Left hindlimb (tissue), 1 donor: Measurements from ENCODE around the gene PJA2.

Experiments
- DNase-seq: peaks from one replicate; pipeline ENCODE4 v3.0.0-alpha.2; 2018

Gene PJA2

DNA sequence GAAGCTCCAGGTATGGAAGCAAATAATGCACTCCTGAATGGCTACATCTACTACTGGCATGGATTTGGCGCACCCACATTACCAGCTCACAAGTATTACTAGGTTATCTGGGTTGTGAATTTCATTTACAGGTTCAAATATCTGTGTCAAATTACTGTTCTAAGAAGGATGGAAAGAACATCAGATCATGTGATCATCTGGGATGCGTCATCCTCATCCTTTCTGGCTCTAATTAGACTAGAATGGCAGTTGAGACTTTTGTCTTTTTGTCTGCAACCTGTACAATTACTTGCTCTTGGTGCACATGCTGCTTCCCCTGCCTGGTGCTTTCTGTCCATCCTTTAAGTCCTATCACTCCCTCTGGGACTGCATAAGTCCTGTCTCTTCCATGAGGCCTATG, 64.1 kb downstream of the PJA2 start:
- DNase-seq, result no peak

- no peak for DNase-seq
Observed at GRCh38 chr5:109340351-109340750, 69.4 kb downstream of the PJA2 start.

GRCh38 chr5:109335114-109335513, 74.7 kb downstream of the PJA2 start:
- no peak for DNase-seq

GRCh38 chr5:109334056-109334455, 75.7 kb downstream of the PJA2 start:
- DNase-seq, result no peak

GRCh38 chr5:109329333-109330237, 80.2 kb downstream of the PJA2 start:
- no peak for DNase-seq

- no peak for DNase-seq
Observed at GRCh38 chr5:109328626-109329025, 81.1 kb downstream of the PJA2 start.

- DNase-seq, result no peak
Observed at GRCh38 chr5:109327570-109327969, 82.2 kb downstream of the PJA2 start.

DNA sequence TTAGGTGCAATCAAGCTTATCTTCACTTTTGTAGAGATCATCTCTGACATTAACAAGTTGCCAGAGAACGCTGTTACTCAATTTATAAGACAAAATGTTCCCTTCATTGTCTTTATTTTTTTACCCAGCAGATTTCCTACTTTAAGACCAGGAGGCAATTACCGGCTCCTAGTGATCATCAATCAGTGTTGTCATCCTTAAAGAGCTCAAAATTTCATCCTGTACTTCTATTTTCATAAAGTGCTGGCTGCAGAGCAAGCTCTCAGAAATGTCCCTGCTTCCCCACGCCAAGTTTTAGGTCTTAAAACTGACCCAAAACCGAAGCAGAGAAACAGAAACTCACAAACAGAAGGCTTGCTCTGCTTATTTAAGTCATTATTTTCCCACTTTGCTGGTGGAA, 82.9 kb downstream of the PJA2 start:
- no peak for DNase-seq

DNA sequence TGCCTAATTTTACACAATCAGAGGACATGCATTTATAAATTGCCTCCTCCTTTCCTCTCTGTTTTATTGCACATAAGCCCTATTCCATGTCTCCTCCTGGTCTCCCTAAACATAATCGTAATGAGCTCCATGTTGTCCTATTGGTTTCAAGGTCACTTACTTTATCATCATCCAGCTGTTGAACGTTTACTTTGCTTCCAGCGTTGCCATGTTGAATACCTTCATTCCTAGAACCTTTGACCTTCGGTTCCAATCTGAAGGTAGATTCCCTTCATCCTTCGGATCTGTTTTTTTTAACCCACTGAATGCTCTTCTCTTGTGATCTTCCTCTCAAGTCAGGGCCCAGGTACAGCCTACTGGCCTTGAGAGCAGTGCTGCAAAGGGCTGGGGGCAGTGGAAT, 84.3 kb downstream of the PJA2 start:
- no peak for DNase-seq

DNA sequence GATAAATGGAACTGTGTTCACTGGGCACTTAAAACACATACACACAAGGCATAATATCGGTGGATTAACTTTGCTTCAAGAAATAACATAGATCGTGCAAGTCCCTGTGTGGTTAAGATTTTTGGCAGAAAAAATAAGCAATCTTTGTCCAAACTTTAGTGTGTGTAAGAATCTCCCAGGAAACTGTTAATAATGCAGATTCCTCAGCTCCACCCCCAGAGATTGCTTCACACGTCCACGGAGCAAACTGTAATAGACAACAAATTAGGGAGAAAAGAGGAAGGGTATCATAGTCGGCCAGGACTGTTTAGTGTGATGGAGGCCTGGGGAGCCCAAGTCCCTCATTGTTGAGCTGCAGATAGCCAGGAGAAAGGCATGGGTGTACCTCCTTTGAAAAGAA, 84.8 kb downstream of the PJA2 start:
- DNase-seq, result no peak

GRCh38 chr5:109324351-109324750, 85.4 kb downstream of the PJA2 start:
- DNase-seq, result no peak

DNA sequence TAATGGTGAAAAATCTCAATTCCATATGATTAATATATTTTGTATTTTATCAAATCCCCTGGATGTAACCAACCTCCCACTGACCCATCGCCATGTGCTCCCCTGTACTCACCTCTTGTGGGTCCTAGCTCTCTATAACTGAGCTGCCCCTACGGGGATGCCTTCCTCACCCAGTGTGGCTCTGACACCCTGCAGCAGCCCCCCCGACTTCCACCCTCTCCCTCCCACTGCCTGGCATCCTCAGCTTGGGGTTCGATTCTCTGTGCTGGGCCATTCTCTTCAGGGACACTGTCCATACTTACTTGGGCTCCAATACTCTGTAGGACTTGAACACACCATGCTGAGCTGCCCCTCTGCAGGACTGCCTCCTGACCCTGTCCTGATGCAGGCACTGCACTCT, 87.1 kb downstream of the PJA2 start:
- no peak for DNase-seq

DNA sequence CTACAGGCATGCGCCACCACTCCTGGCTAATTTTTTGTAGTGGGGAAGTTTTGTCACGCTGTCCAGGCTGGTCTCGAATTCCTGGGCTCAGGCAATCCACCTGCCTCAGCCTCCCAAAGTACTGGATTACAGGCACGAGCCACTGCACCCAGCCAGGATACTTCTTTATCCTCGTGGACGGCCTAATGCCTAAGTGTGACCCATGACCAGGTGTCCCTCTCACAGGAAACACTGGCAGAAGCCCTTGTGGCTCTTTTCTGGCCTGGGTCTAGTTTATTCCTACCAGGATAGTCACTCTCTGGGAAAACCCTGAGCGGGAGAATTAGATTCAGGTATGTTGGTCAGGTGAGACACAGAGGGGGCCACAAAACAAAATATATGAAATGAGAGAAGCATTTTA, 90.4 kb downstream of the PJA2 start:
- DNase-seq, result no peak

- DNase-seq, result no peak
Observed at GRCh38 chr5:109318455-109319108, 91.2 kb downstream of the PJA2 start.

- DNase-seq, result no peak
Observed at GRCh38 chr5:109316634-109317033, 93.1 kb downstream of the PJA2 start.

- no peak for DNase-seq
Observed at GRCh38 chr5:109315245-109315644, 94.5 kb downstream of the PJA2 start.

- DNase-seq, result no peak
Observed at GRCh38 chr5:109313127-109313526, 96.6 kb downstream of the PJA2 start.

- no peak for DNase-seq
Observed at GRCh38 chr5:109312695-109313094, 97.1 kb downstream of the PJA2 start.

DNA sequence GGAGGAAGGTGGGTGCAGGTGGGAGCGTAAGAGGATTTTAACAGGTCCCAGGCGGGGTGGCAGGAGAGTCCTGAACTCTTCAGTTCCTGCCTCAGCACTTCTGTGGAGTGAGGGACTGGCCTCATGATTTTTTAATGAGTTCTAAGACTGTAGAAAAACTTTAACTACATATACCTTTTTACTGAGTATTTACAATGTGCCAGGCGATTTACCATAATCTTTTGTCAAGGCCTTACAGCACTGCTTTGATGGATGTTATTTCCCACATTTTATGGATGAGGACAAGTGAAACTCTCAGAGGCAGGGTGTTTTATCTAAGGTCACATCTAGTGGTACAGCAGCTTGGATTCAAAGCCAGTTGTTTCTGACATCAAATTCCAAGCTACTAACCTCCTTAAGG, 99.5 kb downstream of the PJA2 start:
- no peak for DNase-seq

DNA sequence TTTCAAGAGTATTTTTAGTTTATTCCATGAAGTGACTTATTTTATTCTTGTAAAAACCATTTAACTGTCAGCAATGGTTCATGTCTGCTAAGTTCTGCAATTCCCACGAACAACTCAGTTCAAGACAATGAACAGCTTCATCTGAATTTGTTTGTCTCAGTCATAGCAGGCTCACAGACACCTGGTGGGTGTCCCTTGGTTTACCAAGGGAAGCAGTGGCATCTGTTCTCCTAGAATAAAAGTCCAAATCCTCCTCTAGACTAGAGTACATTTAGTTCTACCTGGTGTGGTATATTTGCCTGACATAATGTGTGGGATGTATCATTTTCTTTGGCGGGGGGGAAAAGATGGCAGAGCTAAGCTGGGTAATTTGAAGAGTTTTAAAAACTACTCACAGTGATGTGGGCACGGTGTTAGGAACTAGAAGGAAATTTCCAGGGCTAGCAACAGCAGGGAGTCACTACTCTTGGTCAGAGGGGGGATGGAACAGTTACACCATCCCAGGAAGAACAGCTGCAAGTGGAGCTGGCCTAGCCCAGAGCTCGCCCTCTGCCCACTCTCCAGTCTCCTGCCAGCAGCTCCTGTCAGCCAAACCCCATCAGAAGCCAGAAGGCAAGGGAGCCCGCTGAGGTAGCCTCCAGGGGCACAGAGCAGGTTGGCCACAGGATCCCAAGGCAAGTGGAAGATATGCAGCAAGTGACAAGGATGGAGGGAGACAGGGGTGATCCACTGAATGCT, 100.3 kb downstream of the PJA2 start:
- DNase-seq, result no peak

GRCh38 chr5:109307951-109308350, 101.8 kb downstream of the PJA2 start:
- no peak for DNase-seq

DNA sequence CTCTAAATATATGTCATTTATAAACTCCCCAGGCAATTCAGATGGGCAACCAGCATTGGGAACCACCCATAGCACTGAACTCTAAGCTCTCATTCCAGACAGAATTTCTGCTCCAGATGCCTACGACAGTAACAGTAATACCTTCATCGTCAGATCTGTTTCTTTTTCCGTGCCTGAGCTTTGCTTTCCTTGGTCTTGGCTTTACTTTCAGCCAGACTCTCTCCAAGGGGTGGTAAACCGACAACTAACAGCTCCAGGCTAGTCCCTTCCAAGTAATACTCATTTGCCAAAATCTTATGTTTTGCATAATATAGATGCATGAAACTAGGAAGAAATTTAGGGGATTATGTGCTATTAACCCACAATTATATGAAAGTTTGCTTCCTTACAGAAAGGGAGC, 102.3 kb downstream of the PJA2 start:
- DNase-seq, result no peak

DNA sequence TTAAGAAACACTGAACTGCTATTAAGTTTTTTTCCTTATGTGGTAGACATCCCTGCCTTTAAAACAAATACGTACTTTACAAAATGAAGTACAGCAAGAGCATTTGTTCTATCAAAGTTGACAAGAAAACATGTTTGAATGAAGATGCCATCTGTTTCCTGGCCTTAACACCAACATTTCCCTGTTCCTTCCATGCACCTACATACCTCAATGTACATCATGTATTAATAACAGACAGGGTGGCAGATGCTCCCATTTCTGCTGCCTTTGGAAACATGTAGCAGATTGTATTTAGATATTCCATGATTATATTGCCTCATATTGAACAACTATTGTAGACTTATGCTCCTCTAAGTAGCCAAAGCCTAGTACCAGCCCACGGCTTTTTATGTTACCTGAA, 104.4 kb downstream of the PJA2 start:
- DNase-seq, result no peak

DNA sequence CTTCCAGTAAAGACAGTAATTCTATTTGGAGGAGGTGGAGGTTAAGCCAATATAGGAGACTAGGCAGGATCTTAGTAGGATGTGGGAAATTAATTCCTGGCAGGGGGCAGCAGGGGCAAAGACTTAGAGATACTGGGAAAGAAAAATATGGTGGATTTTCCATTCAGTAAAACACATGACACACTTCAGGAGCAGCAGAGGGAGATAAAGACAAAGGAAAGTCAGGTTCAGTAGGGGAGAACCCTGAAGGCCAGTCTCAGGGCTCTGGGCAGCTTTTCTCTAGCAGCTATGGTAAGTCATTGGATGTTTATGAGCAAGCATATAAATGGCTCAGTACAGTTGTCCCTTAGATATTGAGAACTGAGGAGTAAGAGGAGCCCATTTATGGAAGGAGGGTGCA, 105.5 kb downstream of the PJA2 start:
- no peak for DNase-seq
